ENCODE results near the gene ACOX3. TPM values are rescaled to one million over a fixed set of nuclear protein-coding genes. Genes with fewer than 3 reads are reported as not detected.

ACOX3 gene
- total and polyA plus RNA-seq, 10 of the 15 experiments (the other 5 are each of a cell fraction or from before 2014, with no cell fraction given) = 2.0 to 24.5 (median 14.0) TPM

DNA sequence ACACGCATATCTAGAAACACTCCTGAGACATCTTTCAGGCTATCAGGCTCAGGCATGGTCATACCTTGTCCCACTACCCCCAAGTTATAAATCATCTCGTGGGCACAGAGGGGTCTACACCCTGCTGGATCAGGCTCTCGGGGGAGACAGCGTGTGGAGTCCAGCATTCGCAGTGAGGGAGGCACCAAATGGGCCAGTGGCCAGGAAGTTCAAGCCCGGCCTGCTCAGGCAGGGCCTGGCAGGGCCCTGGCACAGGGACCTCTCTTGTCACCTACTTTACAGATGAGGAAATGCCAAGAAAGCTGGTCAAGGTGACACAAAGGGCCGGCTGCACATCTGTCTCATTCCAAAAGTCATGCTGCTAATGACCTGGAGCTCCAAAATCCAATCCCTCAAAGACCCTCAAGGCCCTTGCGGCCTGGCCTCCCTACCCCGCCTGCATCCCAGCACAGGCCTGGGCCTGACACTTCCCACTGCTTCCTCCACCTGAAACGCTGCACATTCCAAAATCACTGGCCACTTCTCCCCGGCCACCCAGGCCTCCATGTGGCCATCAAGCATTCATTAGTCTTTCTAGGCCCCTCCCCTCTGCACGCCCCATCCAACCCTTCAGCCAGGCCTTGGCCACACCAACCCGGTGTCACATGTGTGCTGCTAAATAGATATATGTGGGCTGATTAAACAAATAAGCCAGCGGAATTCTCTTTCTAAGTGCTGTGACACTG lies 35.6 kb downstream of the ACOX3 start (continued):
- TF ChIP-seq, protein P1, sequence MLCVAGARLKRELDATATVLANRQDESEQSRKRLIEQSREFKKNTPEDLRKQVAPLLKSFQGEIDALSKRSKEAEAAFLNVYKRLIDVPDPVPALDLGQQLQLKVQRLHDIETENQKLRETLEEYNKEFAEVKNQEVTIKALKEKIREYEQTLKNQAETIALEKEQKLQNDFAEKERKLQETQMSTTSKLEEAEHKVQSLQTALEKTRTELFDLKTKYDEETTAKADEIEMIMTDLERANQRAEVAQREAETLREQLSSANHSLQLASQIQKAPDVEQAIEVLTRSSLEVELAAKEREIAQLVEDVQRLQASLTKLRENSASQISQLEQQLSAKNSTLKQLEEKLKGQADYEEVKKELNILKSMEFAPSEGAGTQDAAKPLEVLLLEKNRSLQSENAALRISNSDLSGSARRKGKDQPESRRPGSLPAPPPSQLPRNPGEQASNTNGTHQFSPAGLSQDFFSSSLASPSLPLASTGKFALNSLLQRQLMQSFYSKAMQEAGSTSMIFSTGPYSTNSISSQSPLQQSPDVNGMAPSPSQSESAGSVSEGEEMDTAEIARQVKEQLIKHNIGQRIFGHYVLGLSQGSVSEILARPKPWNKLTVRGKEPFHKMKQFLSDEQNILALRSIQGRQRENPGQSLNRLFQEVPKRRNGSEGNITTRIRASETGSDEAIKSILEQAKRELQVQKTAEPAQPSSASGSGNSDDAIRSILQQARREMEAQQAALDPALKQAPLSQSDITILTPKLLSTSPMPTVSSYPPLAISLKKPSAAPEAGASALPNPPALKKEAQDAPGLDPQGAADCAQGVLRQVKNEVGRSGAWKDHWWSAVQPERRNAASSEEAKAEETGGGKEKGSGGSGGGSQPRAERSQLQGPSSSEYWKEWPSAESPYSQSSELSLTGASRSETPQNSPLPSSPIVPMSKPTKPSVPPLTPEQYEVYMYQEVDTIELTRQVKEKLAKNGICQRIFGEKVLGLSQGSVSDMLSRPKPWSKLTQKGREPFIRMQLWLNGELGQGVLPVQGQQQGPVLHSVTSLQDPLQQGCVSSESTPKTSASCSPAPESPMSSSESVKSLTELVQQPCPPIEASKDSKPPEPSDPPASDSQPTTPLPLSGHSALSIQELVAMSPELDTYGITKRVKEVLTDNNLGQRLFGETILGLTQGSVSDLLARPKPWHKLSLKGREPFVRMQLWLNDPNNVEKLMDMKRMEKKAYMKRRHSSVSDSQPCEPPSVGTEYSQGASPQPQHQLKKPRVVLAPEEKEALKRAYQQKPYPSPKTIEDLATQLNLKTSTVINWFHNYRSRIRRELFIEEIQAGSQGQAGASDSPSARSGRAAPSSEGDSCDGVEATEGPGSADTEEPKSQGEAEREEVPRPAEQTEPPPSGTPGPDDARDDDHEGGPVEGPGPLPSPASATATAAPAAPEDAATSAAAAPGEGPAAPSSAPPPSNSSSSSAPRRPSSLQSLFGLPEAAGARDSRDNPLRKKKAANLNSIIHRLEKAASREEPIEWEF (IDR thresholded peaks at IDR 0.05; ENCODE audit: insufficient replicate concordance, low read depth, low read length) = no peak
- no peak for TF ChIP-seq HCFC1 (IDR thresholded peaks at IDR 0.05; ENCODE audit: low read length)
- no peak for TF ChIP-seq NR2F1 (conservative IDR thresholded peaks at IDR 0.05)
- TF ChIP-seq ZZZ3 (IDR thresholded peaks at IDR 0.05; ENCODE audit: control insufficient read depth, insufficient read length, low read depth) = no peak
- TF ChIP-seq, protein P2, sequence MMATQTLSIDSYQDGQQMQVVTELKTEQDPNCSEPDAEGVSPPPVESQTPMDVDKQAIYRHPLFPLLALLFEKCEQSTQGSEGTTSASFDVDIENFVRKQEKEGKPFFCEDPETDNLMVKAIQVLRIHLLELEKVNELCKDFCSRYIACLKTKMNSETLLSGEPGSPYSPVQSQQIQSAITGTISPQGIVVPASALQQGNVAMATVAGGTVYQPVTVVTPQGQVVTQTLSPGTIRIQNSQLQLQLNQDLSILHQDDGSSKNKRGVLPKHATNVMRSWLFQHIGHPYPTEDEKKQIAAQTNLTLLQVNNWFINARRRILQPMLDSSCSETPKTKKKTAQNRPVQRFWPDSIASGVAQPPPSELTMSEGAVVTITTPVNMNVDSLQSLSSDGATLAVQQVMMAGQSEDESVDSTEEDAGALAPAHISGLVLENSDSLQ (IDR thresholded peaks at IDR 0.05) = no peak
- TF ChIP-seq, protein P3, sequence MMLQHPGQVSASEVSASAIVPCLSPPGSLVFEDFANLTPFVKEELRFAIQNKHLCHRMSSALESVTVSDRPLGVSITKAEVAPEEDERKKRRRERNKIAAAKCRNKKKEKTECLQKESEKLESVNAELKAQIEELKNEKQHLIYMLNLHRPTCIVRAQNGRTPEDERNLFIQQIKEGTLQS (IDR thresholded peaks at IDR 0.05; ENCODE audit: borderline replicate concordance, extremely low read depth, low read depth, low read length) = no peak
- no peak for TF ChIP-seq RCOR1 (conservative IDR thresholded peaks at IDR 0.05; ENCODE audit: low read depth, low read length)
- no peak for TF ChIP-seq TAF1 (IDR thresholded peaks at IDR 0.05; ENCODE audit: borderline replicate concordance, low read depth, low read length)
- TF ChIP-seq, protein P4, sequence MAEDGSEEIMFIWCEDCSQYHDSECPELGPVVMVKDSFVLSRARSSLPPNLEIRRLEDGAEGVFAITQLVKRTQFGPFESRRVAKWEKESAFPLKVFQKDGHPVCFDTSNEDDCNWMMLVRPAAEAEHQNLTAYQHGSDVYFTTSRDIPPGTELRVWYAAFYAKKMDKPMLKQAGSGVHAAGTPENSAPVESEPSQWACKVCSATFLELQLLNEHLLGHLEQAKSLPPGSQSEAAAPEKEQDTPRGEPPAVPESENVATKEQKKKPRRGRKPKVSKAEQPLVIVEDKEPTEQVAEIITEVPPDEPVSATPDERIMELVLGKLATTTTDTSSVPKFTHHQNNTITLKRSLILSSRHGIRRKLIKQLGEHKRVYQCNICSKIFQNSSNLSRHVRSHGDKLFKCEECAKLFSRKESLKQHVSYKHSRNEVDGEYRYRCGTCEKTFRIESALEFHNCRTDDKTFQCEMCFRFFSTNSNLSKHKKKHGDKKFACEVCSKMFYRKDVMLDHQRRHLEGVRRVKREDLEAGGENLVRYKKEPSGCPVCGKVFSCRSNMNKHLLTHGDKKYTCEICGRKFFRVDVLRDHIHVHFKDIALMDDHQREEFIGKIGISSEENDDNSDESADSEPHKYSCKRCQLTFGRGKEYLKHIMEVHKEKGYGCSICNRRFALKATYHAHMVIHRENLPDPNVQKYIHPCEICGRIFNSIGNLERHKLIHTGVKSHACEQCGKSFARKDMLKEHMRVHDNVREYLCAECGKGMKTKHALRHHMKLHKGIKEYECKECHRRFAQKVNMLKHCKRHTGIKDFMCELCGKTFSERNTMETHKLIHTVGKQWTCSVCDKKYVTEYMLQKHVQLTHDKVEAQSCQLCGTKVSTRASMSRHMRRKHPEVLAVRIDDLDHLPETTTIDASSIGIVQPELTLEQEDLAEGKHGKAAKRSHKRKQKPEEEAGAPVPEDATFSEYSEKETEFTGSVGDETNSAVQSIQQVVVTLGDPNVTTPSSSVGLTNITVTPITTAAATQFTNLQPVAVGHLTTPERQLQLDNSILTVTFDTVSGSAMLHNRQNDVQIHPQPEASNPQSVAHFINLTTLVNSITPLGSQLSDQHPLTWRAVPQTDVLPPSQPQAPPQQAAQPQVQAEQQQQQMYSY (CRISPR knock-in tag; IDR thresholded peaks at IDR 0.05) = no peak
- no peak for TF ChIP-seq DPF2 (IDR thresholded peaks at IDR 0.05)
- no peak for TF ChIP-seq NR2C2 (IDR thresholded peaks at IDR 0.05; ENCODE audit: borderline replicate concordance, control insufficient read depth, insufficient read length, low read depth)
